GM12891 (cell line): ENCODE measurements around the gene CA9.

Experiments
- POLR2A ChIP-seq: IDR thresholded peaks from 2 replicates; pipeline ENCODE4 v1.6.1; 2011; ENCODE audit warnings: low read depth, low read length, control low read depth
- POLR2AphosphoS5 ChIP-seq: IDR thresholded peaks from 2 replicates; pipeline ENCODE4 v1.6.1; 2011; ENCODE audit warnings: low read depth, low read length, control low read depth
- POU2F2 ChIP-seq: IDR thresholded peaks from 2 replicates; pipeline ENCODE4 v1.6.1; 2011; ENCODE audit warnings: low read depth, mild to moderate bottlenecking, control low read depth, low read length, moderate library complexity
- SPI1 ChIP-seq: IDR thresholded peaks from 2 replicates; pipeline ENCODE4 v1.6.1; 2011; ENCODE audit warnings: low read depth, low read length, control low read depth
- TAF1 ChIP-seq: IDR thresholded peaks from 2 replicates; pipeline ENCODE4 v1.6.1; 2011; ENCODE audit warnings: low read depth, low read length, control low read depth

DNA sequence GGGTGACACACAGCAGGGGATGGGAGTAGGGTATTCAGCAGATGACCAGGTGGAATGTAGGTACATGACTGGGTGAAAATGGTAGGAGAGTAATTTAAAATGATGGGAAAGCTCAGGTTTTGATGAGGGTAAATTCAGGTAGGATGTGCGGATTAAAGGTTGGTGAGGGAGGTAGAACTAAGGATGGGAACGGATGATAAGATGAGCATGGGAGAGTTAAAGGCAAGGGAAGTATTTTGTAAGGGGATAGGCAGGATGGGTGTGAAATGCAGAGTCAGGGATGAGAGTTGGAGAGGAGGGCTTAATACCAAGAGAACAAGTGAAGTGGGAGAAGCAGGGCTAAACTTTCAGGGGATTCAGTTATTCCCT lies 56.7 kb downstream of the CA9 start:
- TF ChIP-seq POLR2AphosphoS5 (no peak), POLR2A (no peak), SPI1 (no peak), POU2F2 (no peak), TAF1 (no peak)
